Neural crest cell (in vitro differentiated cells): ENCODE measurements around the gene ARHGAP10. TPM values are rescaled to one million over a fixed set of nuclear protein-coding genes. Genes with fewer than 3 reads are reported as not detected.

Source experiments
- DNase-seq: peaks from one replicate; pipeline ENCODE4 v3.0.0; 2021; ENCODE audit warnings: low read depth, mixed read lengths, low spot score
- H3K27ac Mint-ChIP-seq: one replicate; pipeline ENCODE4 v1.8.0; 2021; ENCODE audit warnings: mild to moderate bottlenecking, mixed read lengths; ENCODE audit not compliant: unreplicated experiment
- H3K27me3 Mint-ChIP-seq: 2 replicates; pipeline ENCODE4 v1.8.0; 2021; ENCODE audit warnings: low read depth, mild to moderate bottlenecking, mixed read lengths
- H3K36me3 Mint-ChIP-seq: 2 replicates; pipeline ENCODE4 v1.8.0; 2021; ENCODE audit warnings: low read depth, mild to moderate bottlenecking, mixed read lengths
- H3K4me1 Mint-ChIP-seq: 2 replicates; pipeline ENCODE4 v1.8.0; 2021; ENCODE audit warnings: mixed read lengths
- H3K4me3 Mint-ChIP-seq: one replicate; pipeline ENCODE4 v1.8.0; 2021; ENCODE audit warnings: mild to moderate bottlenecking, mixed read lengths
- H3K9me3 Mint-ChIP-seq: 2 replicates; pipeline ENCODE4 v1.8.0; 2021; ENCODE audit warnings: mixed read lengths
- CTCF ChIP-seq: fragments of 200-600 bp; sonication (generic); conservative IDR thresholded peaks from 2 replicates; pipeline ENCODE4 v1.5.0; 2021; ENCODE audit warnings: antibody characterized with exemption, mild to moderate bottlenecking
- total RNA-seq: library from RNA; stranded (reverse); gene quantifications from 2 replicates; pipeline ENCODE4 v1.2.1, GENCODE V29; 2021

Gene ARHGAP10
- total RNA-seq, 1 donor from 2014 or later = 4.0 TPM

GRCh38 chr4:148074462-148074861, 342.6 kb downstream of the ARHGAP10 start:
- H3K36me3 Mint-ChIP-seq = peaks cover 5% of the 10 kb centered on the region
- H3K9me3 Mint-ChIP-seq = peaks cover 2% of the 10 kb centered on the region
- H3K4me3 Mint-ChIP-seq = no peak overlapping the region
- H3K27me3 Mint-ChIP-seq = no peaks in the 10 kb centered on the region
- no peak for TF ChIP-seq CTCF
- no peak overlapping the region for H3K27ac Mint-ChIP-seq
- no peak for DNase-seq
- H3K4me1 Mint-ChIP-seq = no peaks in the 10 kb centered on the region

DNA sequence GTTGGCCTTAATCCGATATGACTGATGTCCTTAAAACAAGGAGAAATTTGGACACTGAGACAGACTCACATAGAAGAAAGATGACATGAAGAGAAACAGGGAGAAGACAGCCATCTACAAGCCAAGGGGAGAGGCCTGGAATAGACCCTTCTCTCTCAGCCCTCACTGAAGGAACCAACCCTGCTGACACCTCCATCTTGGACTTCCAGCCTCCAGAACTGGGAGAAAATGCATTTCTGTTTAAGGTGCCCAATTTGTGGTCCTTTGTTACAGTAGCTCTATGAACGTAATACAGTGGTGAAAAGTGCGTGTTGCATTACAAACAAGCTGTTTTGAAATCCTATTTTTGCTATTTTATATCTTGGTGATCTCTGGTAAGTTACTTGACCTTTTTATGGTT, 343.6 kb downstream of the ARHGAP10 start:
- H3K27me3 Mint-ChIP-seq = no peaks in the 10 kb centered on the region
- DNase-seq = no peak
- H3K36me3 Mint-ChIP-seq = peaks cover 5% of the 10 kb centered on the region
- H3K4me1 Mint-ChIP-seq = no peaks in the 10 kb centered on the region
- peaks cover 2% of the 10 kb centered on the region for H3K9me3 Mint-ChIP-seq
- no peak for TF ChIP-seq CTCF
- H3K27ac Mint-ChIP-seq = no peak overlapping the region
- no peak overlapping the region for H3K4me3 Mint-ChIP-seq

DNA sequence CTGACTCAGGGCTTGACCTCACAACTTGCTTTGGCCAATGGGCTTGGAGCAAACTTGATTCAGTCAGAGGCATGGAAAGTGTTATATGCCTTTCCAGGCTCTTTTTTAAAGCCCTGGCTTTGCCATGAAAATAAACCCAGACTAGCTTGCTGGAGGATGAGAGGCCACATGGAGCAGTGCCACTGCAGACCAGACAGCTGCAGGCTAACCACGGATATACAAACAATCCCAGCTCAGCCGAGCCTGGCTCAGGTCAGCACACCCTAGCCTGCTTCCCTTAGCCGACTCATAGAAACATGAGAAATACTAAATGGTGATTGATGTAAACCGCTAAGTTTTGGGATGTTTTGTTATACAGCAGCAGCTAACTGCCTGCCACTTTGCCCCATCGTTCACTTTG, 345.1 kb downstream of the ARHGAP10 start:
- peaks cover 2% of the 10 kb centered on the region for H3K9me3 Mint-ChIP-seq
- no peaks in the 10 kb centered on the region for H3K4me1 Mint-ChIP-seq
- H3K27ac Mint-ChIP-seq = no peak overlapping the region
- no peak for DNase-seq
- H3K27me3 Mint-ChIP-seq = no peaks in the 10 kb centered on the region
- no peak for TF ChIP-seq CTCF
- H3K4me3 Mint-ChIP-seq = no peak overlapping the region
- H3K36me3 Mint-ChIP-seq = peaks cover 5% of the 10 kb centered on the region

GRCh38 chr4:148077581-148077980, 345.7 kb downstream of the ARHGAP10 start:
- no peak for DNase-seq
- Mint-ChIP-seq H3K4me3 (no peak overlapping the region), H3K27me3 (no peaks in the 10 kb centered on the region), H3K9me3 (peaks cover 2% of the 10 kb centered on the region), H3K4me1 (no peaks in the 10 kb centered on the region), H3K27ac (no peak overlapping the region), H3K36me3 (peaks cover 5% of the 10 kb centered on the region)
- no peak for TF ChIP-seq CTCF

GRCh38 chr4:148078061-148078460, 346.2 kb downstream of the ARHGAP10 start:
- H3K27ac Mint-ChIP-seq = no peak overlapping the region
- no peak for TF ChIP-seq CTCF
- H3K36me3 Mint-ChIP-seq = peaks cover 5% of the 10 kb centered on the region
- no peak overlapping the region for H3K4me3 Mint-ChIP-seq
- H3K27me3 Mint-ChIP-seq = no peaks in the 10 kb centered on the region
- H3K9me3 Mint-ChIP-seq = peaks cover 2% of the 10 kb centered on the region
- no peak for DNase-seq
- H3K4me1 Mint-ChIP-seq = no peaks in the 10 kb centered on the region

DNA sequence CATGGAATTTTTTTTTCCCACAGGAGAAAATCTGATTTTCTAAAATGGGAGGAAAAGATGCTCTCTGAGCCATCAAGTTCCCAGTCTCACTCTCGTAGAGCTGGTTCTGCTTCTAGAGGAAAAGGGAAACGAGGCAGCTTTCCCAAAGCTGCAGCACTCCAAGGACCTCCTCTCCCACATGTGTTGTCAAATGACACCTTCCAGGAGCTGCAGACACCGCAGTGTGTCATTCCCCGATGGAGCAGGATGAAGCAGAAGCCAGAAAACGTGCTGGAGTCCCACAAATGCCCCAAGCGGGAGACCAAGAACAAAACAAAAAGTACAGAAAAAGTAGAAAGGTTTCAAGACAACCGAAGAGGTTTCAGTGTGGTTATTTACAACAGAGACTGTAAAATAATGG, 348.1 kb downstream of the ARHGAP10 start:
- DNase-seq = no peak
- Mint-ChIP-seq H3K9me3 (peaks cover 12% of the 10 kb centered on the region), H3K27me3 (no peaks in the 10 kb centered on the region), H3K4me3 (no peak overlapping the region), H3K27ac (no peak overlapping the region), H3K36me3 (peaks cover 10% of the 10 kb centered on the region), H3K4me1 (no peaks in the 10 kb centered on the region)
- TF ChIP-seq CTCF = no peak
